Smooth muscle cell (in vitro differentiated cells): ENCODE measurements around the gene RPL35. TPM values are rescaled to one million over a fixed set of nuclear protein-coding genes. Genes with fewer than 3 reads are reported as not detected.

ENCODE experiments used
- DNase-seq: peaks from one replicate; lab custom pipeline; 2025; ENCODE audit not compliant: unreplicated experiment; lab: John Stamatoyannopoulos, UW
- H2AFZ ChIP-seq: fragments of 200-600 bp; sonication (generic); 2 replicates; pipeline ENCODE4 v1.6.0; 2016; ENCODE audit warnings: antibody characterized with exemption, low read depth, mild to moderate bottlenecking
- H3F3A ChIP-seq: fragments of 200-600 bp; sonication (generic); 2 replicates; pipeline ENCODE4 v1.6.0; 2017; ENCODE audit warnings: antibody characterized with exemption, low read depth
- H3K27ac ChIP-seq: fragments of 200-600 bp; sonication (generic); 2 replicates; pipeline ENCODE4 v1.5.1; 2016; ENCODE audit warnings: low read depth, mild to moderate bottlenecking
- H3K27me3 ChIP-seq: fragments of 200-600 bp; sonication (generic); 2 replicates; pipeline ENCODE4 v1.6.1; 2016; ENCODE audit warnings: low read depth, mild to moderate bottlenecking
- H3K36me3 ChIP-seq: fragments of 200-600 bp; sonication (generic); 2 replicates; pipeline ENCODE4 v1.5.1; 2016; ENCODE audit warnings: low read depth
- H3K4me1 ChIP-seq: fragments of 200-600 bp; sonication (generic); 2 replicates; pipeline ENCODE4 v1.5.1; 2016; ENCODE audit warnings: low read depth
- H3K4me2 ChIP-seq: fragments of 200-600 bp; sonication (generic); 2 replicates; pipeline ENCODE4 v1.6.0; 2016; ENCODE audit warnings: mild to moderate bottlenecking
- H3K4me3 ChIP-seq: fragments of 200-600 bp; sonication (generic); 2 replicates; pipeline ENCODE4 v1.5.1; 2016; ENCODE audit warnings: mild to moderate bottlenecking
- H3K79me2 ChIP-seq: fragments of 200-600 bp; sonication (generic); 2 replicates; pipeline ENCODE4 v1.6.0; 2016; ENCODE audit warnings: low read depth, mild to moderate bottlenecking
- H3K9ac ChIP-seq: fragments of 200-600 bp; sonication (generic); 2 replicates; pipeline ENCODE4 v1.6.0; 2016; ENCODE audit warnings: low read depth
- H3K9me3 ChIP-seq: fragments of 200-600 bp; sonication (generic); replicated peaks from 2 replicates; pipeline ENCODE4 v1.5.1; 2016; ENCODE audit warnings: low read depth
- H4K20me1 ChIP-seq: fragments of 200-600 bp; sonication (generic); 2 replicates; pipeline ENCODE4 v1.6.0; 2016; ENCODE audit warnings: low read depth
- WGBS: methylation state at CpG from one replicate; pipeline ENCODE4 v1.1.7; 2016; ENCODE audit warnings: low lambda C conversion rate; 5-methylcytosine and 5-hydroxymethylcytosine counted together
- polyA plus RNA-seq: library from polyadenylated mRNA; unstranded; fragments of >200 nt; fragmentation: Nextera tagmentation; extraction: Ambion mirVana; gene quantifications from 2 replicates; pipeline ENCODE4 v1.2.1, GENCODE V29; 2016
- total RNA-seq: library from RNA; depleted of rRNA; stranded (reverse); fragments of >200 nt; gene quantifications from 2 replicates; pipeline ENCODE4 v1.2.3, GENCODE V29; 2014
- TF ChIP-seq, protein P1 (sequence below): fragments of 200-600 bp; sonication (generic); IDR thresholded peaks from 2 replicates; pipeline ENCODE4 v1.5.1; 2017; ENCODE audit warnings: borderline replicate concordance, mild to moderate bottlenecking, antibody characterized with exemption; ENCODE audit not compliant: insufficient read depth, poor library complexity, severe bottlenecking

Gene RPL35
- total and polyA plus RNA-seq, 2 experiments from 2014 or later, result 1,321 to 1,932 TPM

DNA sequence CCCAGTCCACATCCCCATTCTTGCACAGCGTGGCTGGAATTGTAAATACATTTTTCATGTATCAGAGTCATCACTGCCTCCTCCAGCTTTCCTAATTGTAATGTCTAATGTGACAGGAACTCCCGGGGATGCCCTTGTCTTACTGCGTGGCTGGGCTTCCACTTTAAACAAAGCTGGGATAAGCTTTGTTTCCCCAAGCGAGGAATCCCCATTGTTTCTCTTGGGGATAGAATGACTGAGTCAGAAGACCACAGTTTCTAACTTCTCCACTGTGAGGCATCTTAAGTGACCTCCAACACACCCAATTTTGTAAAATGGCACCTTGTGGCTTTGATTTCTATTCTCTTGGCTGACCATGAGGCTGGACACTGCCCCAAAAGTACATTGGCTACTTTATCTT is 22.6 kb upstream of the RPL35 start:
- H2AFZ ChIP-seq, result no peak overlapping the region
- no peaks in the 10 kb centered on the region for H3K36me3 ChIP-seq
- H4K20me1 ChIP-seq, result no peaks in the 10 kb centered on the region
- WGBS, result 92% methylated on average over 4 of the region's 4 CpGs
- H3K4me2 ChIP-seq, result no peak overlapping the region
- H3F3A ChIP-seq, result no peaks in the 10 kb centered on the region
- H3K9me3 ChIP-seq, result no peaks in the 10 kb centered on the region
- TF ChIP-seq, protein P1, sequence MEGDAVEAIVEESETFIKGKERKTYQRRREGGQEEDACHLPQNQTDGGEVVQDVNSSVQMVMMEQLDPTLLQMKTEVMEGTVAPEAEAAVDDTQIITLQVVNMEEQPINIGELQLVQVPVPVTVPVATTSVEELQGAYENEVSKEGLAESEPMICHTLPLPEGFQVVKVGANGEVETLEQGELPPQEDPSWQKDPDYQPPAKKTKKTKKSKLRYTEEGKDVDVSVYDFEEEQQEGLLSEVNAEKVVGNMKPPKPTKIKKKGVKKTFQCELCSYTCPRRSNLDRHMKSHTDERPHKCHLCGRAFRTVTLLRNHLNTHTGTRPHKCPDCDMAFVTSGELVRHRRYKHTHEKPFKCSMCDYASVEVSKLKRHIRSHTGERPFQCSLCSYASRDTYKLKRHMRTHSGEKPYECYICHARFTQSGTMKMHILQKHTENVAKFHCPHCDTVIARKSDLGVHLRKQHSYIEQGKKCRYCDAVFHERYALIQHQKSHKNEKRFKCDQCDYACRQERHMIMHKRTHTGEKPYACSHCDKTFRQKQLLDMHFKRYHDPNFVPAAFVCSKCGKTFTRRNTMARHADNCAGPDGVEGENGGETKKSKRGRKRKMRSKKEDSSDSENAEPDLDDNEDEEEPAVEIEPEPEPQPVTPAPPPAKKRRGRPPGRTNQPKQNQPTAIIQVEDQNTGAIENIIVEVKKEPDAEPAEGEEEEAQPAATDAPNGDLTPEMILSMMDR, result no peak
- no peaks in the 10 kb centered on the region for H3K27me3 ChIP-seq
- H3K4me3 ChIP-seq, result no peak overlapping the region
- peaks cover 4% of the 10 kb centered on the region for H3K4me1 ChIP-seq
- H3K27ac ChIP-seq, result no peak overlapping the region
- DNase-seq, result no peak
- H3K9ac ChIP-seq, result no peak overlapping the region
- H3K79me2 ChIP-seq, result no peaks in the 10 kb centered on the region

DNA sequence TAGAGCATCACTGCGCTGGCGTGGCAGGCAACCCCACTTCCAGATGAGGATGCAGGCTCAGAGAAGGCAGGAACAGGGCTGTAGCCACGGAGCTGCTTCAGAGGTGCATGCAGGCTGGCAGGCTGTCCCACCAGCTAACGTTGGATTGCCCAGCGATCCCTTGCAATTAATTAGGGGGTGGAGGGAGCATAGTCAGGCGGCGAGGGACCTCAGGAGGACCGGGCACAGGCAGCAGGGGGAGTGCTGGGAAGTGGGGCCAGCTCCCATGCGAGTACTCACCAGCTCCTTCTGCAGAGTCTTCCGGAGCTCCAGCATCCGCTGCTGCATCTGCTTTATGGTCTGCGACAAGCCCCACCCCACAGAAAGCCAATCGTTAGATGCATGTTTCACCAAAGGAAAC is 20.5 kb upstream of the RPL35 start:
- no peak overlapping the region for H2AFZ ChIP-seq
- no peak overlapping the region for H3K4me3 ChIP-seq
- no peak overlapping the region for H3K9ac ChIP-seq
- no peaks in the 10 kb centered on the region for H3K79me2 ChIP-seq
- H3K27ac ChIP-seq, result no peak overlapping the region
- H4K20me1 ChIP-seq, result peaks cover 8% of the 10 kb centered on the region
- H3K36me3 ChIP-seq, result no peaks in the 10 kb centered on the region
- no peaks in the 10 kb centered on the region for H3K9me3 ChIP-seq
- 73% methylated on average over 13 of the region's 13 CpGs for WGBS
- peaks cover 2% of the 10 kb centered on the region for H3F3A ChIP-seq
- no peak for DNase-seq
- TF ChIP-seq, protein P1, result no peak
- H3K27me3 ChIP-seq, result no peaks in the 10 kb centered on the region
- no peak overlapping the region for H3K4me2 ChIP-seq
- H3K4me1 ChIP-seq, result peaks cover 4% of the 10 kb centered on the region

DNA sequence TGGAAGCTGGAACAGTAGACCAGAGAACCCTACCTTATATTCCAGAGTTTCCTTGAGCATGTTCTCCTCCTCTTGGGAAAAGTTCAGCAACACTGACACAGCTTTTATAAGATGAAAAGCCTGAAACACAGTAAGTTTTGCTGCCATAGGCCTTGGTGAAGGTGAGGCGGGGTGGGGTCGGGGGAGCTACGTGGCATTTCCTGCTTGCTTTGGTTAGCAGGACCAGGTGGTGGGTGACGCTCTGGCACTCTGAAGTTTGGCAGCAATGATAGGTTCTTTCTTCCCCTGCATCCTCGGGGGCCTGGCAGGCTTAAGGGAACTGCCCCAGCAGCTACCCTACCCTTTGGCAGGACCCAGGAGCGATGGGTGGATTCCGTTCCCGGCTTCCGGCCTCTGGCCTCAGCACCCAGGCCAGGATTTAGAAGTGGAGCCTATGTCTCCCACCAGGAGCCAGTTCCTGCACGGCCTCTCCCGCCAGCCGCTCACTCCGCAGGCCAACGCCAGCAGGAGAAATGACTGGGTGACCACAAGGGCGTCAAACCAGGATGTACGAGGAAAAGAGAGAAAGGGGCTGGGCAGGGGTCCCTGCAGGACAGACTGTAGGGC is 19.5 kb upstream of the RPL35 start:
- Histone ChIP-seq H3K27ac (no peak overlapping the region), H3K27me3 (no peaks in the 10 kb centered on the region), H3F3A (peaks cover 6% of the 10 kb centered on the region), H3K36me3 (peaks cover 4% of the 10 kb centered on the region), H3K79me2 (no peaks in the 10 kb centered on the region), H3K4me3 (no peak overlapping the region), H3K4me1 (peaks cover 4% of the 10 kb centered on the region), H2AFZ (no peak overlapping the region), H3K9ac (no peak overlapping the region), H3K9me3 (no peaks in the 10 kb centered on the region), H3K4me2 (no peak overlapping the region), H4K20me1 (peaks cover 18% of the 10 kb centered on the region)
- TF ChIP-seq, protein P1, result no peak
- DNase-seq, result no peak
- WGBS, result 95% methylated on average over 16 of the region's 16 CpGs

DNA sequence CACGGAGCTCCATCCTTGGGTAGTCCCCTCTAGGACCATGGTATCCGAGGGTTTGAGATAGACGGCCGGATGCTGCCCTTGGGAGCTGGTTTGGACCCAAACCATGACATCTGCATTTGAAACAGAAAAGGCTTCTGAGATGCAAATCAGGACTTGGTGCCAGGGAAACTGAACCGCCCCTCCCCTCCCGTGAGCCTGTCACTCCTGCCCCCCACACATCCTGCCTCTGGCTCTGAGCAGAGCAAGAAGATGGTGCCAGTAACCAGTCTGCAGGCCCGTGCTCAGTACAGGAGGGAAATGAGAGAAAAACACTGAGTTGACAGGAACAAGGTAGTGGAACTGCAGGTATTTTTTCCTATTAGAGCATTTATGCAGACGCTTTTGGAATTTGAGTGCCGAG is 18.7 kb upstream of the RPL35 start:
- Histone ChIP-seq H3K79me2 (peaks cover 5% of the 10 kb centered on the region), H4K20me1 (peaks cover 25% of the 10 kb centered on the region), H3K36me3 (peaks cover 4% of the 10 kb centered on the region), H3K4me3 (no peak overlapping the region), H3K27ac (no peak overlapping the region), H3K4me1 (peaks cover 4% of the 10 kb centered on the region), H3K27me3 (no peaks in the 10 kb centered on the region), H3K9ac (no peak overlapping the region), H3K9me3 (no peaks in the 10 kb centered on the region), H3K4me2 (no peak overlapping the region), H2AFZ (no peak overlapping the region), H3F3A (peaks cover 6% of the 10 kb centered on the region)
- TF ChIP-seq, protein P1, result no peak
- DNase-seq, result no peak
- WGBS, result 48% methylated on average over 9 of the region's 9 CpGs
